NOMO-1 treated with dmso at 0.1 percent for 144 hours (cell line): ENCODE results near the gene LRRC26.
A peak's percentile ranks its signal among the peaks of the same experiment; 100 is the strongest.
"Not testable (repeated sequence)": the region's sequence is repeated elsewhere in the genome, so short reads cannot be mapped to it uniquely, and the experiment has no call there.

Experiments used
- DNase-seq: peaks from one replicate; lab custom pipeline; 2025; ENCODE audit not compliant: unreplicated experiment; lab: John Stamatoyannopoulos, UW

LRRC26 gene

DNA sequence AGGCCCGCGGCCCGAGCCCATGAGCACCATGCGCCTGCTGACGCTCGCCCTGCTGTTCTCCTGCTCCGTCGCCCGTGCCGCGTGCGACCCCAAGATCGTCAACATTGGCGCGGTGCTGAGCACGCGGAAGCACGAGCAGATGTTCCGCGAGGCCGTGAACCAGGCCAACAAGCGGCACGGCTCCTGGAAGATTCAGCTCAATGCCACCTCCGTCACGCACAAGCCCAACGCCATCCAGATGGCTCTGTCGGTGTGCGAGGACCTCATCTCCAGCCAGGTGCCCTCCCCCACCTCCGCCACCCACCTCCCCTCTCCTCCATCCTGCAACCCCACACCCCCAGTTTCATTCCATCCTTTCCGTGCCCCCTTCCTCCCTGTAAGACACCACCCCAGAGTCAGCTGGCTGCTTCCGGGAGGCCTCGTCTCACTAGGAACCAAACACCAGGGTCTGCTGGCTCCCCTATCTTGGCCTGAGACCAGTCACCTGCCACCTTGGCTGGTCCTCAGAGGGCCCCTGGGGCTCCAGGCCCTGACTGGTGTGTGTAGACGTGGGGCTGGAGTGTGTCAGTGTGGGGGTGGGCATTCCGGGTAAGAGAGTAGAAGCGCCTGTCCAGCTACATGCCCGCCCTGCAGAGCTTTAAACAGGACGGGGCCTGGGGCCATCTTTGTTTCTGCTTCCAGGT lies 30.2 kb downstream of the LRRC26 start:
- no peak for DNase-seq

DNA sequence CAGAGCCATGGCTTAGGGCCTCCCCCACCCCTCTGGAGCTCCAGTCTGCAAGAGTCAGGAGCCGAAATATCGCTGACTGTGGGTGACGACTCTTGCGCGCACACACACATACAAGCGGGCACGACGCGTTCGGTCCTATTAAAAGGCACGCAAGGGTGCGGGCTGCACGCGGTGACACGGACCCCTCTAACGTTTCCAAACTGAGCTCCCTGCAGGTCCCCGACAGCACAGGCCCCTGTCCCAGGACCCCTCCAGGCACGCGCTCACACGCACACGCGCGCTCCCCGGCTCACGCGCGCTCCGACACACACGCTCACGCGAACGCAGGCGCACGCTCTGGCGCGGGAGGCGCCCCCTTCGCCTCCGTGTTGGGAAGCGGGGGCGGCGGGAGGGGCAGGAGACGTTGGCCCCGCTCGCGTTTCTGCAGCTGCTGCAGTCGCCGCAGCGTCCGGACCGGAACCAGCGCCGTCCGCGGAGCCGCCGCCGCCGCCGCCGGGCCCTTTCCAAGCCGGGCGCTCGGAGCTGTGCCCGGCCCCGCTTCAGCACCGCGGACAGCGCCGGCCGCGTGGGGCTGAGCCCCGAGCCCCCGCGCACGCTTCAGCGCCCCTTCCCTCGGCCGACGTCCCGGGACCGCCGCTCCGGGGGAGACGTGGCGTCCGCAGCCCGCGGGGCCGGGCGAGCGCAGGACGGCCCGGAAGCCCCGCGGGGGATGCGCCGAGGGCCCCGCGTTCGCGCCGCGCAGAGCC lies 31.0 kb downstream of the LRRC26 start, which contains the start of gene GRIN1:
Gene GRIN1, plus strand, starts transcription at position 433 of the 746 bp plus-strand sequence. CDS start 333 bp downstream, outside the sequence.
- no peak for DNase-seq

DNA sequence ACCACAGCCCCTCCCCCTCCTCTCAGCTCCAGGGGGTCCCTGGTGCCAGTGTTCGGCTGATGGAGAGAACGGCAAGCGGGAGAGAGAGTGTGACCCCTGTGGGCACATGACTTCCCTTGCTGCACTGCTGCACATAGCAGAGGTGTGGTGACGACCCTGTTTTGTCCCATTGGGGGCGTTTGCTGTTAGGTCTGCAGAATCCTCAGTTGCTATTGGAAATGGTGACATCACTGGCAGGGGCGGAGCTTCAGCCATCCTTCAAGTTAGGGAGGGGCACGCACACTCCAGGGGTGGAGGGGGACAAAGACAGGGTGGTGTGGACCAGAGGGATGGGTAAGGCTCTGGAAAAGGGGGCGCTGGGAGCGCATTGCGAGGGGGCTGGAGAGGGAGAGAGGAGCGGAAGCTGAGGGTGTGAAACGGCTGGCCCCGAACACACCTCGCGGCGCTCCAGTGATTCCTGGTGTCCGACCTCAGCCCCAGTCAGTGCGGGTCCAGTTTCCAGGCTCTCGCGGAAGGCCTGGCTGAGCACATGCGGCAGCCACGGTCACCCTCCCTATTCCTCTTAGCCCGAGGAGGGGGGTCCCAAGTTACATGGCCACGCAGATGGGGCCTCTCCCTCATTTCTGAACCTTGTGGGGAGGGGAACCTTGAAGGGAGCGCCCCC lies 31.7 kb downstream of the LRRC26 start:
- no peak for DNase-seq

DNA sequence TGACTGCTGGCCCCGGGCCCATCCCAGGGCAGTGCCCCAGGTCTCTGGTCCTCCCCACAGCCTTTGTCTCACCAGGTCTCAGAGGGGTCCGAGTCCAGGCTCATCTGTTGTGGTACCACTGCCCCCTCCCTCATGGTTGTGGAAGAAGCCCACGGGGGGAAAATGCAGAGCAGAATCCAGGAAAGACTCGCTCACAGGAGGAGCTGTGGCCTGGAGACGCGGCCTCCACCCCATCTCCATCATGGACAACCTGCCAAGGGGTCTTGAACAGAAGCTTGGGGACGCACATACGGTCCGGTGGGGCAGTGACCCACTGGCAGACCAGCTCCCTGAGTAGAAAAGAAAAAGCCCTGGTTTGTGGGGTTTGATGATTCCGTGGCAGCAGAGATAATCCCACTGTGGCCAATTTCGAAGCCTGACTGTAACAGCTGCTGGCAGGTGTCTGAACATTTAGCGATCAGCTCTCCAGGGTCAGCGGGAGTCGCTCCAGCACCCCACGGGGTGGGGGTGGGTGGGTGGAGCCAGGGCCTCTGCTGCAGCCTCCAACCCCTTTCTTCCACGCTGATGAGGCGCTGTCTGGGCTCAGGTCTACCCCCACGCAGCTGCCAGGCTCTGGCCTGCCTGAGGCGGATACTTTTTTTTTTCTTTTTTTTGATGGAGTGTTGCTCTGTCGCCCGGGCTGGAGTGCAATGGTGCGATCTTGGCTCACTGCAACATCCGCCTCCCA lies 32.8 kb downstream of the LRRC26 start:
- no peak for DNase-seq

DNA sequence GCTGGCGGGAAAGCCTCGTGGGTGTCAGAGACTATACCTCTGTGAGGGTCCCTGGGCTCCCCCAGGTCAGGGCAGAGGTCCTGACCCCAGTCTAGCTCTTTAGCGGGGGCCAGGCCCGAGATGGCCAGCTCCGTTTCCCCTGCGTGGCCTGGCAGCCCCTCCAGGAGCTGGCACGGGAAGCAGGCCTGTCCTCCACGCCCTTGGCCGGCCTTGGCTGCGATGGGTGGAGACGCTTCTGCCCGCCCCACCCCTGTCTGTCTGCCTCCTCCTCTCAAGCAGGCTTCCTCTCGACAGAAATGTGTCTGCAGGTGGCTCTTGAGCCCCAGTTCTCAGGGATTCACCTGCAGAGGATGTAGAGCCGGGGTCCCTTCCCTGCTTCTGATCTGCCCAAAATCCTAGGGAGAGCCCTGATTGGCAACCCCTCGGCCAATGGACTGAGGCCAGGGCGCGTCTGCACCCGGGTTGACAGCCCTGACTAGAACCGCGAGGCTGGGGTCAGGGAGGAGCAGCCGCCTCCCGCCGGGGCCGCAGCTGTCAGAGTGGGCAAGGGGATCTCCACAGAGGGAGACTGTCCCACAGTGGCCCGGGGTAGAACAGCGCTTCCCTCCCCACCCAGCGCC lies 33.5 kb downstream of the LRRC26 start:
- no peak for DNase-seq

DNA sequence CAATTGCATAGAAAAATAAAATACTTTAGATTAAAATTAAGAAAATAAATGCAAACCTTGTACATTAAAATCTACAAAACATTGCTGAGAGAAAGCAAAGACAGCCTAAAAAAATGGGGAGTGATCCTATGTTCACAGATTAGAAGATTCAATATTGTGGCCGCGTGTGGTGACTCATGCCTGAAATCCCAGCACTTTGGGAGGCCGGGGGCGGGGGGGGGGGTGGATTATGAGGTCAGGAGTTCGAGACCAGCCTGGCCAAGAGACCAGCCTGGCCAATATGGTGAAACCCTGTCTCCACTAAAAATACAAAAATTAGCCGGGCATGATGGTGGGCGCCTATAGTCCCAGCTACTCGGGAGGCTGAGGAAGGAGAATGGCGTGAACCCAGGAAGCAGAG lies 34.7 kb downstream of the LRRC26 start:
- DNase-seq: not testable (repeated sequence)

DNA sequence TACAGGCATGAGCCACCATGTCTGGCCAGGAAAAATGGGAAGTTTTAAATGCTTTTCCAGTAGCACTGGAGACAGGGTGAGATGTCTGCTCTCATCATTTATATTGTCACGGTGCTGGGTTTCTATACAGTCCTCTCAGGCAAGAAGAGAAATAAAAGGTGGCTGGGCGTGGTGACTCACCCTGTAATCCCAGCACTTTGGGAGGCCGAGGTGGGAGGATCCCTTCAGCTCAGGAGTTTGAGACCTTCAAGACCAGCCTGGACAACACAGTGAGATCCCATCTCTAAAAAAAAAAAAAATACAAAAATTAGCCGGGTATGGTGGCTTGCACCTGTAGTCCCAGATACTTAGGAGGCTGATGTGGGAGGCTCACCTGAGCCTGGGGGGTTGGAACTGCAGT lies 35.7 kb downstream of the LRRC26 start:
- no peak for DNase-seq

DNA sequence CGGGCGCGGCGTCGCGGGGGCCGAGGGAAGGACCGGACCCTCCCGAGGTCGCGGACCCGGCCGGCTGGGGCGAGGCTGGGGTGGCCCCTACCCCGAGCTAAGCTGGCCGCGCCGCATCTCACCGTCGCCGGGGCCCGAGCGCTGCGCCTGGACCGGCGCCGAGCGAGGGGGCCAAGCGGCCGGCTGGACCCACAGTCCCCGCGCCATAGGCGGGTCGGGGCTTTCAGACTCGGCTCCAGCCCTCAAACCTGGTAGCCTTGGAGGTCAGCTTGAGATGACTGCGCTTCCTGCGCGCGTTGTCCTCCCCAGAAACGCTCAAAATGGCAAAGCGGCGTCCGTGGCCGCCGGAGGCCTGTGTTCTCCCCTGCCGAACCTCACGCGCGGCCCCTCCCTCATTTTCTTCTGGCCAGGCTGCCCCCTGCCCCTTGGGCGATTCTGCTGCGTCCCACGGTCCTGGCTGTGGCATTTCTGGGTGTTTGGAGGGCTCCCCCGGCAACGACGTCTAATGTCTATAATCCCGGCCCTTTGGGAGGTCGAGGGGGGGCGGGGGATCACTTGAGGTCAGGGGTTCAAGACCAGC lies 39.6 kb downstream of the LRRC26 start:
- DNase-seq: no peak

DNA sequence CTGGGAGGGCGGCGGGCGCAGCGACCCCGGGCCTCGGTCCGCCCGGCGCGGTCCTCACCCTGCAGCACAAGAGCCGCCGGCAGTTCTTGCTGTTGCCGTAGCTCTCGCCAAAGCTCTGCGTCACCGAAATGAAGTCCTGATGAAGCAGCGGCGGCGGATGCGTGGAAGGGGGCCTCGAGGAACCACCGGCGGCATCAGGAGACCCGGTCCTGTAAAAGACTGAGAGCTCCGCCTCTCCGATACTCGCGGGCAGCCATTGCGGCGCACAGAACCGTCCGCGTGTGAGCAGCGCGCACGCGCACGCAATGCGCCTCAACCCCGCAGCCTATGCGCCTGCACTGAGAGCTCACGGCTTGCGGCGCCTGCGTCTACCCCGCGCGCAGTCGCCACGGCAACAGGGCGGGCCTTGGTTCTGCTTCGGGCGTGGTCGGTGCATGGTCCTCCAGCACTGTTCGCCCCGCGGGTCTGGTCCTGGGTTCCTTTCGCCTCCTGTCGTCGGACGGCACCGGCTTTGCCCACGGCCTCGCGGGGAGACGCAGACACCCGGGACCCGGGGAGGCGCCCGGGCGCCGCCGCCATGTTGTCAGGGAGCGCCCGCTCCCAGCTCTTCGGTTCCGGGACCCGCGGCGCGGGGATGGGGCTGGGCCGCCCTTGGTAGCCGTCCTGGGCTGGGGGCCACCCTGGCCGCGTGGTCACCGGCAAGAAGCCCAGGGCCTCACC lies 40.2 kb downstream of the LRRC26 start:
- peak; percentile 92 for DNase-seq

DNA sequence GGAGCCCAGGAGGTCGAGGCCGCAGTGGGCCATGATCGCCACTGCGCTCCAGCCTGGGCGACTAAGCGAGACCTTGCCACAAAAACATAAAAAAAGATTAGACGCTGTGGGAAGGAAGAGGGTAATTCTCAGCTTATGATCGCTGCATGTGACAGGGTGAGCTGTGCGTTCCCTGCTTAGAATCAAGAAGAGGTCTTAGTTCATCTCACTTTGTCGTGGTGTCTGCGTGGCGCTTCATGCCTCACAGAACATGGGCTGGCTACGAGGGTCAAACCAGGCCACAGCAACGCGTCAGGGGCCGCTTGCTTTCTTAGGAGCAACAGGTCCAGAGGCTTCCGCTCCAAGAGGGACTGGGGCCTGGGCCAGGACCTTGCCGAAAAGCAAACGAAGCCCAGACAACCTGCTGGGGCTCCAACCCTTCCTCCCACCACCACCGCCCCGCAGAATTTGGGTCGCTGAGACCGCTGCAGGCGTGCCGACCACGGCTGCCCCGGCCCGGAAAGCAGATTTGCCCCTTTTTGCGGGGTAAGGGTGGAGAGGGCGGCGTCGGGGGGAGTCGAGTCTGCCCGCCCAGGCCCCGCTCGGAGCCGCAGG lies 40.9 kb downstream of the LRRC26 start:
- no peak for DNase-seq

DNA sequence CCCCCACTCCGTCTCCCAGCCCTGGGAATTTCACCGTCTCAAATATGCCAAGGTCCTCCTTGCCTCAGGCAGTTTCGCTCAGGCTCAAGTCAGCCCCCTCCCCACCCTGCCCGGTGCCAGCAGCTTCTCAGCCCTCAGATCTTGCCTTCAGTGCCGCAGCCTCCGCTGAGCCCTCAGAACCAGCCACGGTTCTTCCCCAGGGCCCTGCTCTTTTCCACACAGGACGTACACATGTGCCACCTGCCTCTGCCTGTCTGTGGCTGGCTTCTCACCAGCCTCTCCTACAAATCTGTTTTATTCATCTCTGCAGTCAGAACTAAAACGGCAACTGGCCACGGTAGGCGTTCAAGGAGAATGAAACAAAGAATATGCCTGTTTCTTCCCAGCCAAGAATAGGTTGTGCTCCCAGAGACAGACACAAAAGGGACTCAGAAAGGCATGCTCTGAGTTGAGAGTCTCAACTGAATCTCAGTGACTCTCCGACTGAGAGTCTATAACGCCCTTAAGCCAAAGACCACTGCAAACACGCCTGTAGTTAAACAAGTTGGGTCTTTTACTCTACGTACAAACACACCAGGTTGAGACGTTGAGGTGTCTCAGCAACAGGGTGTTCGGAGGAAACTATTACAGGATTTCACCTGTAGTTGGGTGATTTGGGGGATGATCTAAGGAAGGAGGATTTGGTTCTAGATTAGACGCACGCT lies 41.5 kb downstream of the LRRC26 start:
- no peak for DNase-seq

DNA sequence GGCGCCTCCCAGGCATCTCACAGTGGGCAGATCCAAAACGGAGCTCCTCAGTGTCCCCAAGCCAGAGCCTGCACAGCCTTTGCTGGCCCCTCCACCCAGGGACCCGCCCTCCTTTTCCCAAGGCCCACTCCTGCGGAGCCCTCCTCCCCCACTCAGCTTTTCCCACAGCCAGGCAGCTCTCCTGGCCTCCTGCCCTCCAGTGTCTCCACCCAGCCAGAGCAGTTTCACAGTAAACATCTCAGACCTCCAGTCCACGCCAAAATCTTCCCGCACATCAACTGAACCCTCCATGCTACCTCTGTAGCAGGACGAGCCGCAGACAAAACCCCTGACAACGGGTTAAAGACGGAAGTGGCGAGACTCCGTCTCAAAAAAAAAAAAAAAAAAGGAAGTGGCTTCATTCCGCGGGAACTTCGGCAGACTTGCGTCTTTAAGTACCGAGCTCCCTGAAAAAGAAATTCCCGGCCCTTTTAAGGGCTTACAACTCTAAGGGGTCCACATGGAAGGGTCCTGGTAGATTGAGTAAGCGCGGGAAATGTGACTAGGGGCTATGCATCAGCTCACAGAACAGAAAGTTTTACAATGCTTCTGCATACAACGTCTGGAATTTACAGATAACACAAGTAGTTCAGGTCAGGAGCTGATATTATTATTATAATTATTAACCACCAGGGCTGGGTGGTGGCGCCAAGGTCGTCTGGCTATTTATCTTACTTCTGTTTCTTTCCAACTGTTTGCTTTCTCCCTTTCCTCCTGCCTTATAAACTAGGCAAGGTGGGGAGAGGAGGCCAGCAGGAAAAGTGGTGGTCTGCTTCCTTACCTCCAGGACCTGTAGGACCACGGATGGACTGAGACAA lies 42.3 kb downstream of the LRRC26 start:
- peak; percentile 81 for DNase-seq

DNA sequence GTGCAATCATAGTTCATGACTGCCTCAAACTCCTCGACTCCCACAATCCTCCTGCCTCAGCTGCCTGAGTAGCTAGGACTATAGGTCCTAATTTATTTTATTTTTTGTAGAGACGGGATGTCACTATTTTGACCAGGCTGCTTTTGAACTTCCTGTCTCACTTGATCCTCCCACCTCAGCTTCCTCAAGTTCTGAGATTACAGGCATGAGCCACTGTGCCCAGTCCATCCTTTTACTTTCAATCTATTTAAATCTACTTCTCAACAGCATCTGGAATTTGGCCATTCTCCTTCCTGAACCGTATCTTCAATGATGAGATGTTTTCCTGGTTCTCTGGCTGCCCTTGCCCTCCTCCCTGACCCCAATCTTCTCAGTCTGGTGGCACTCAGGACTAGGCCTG lies 43.1 kb downstream of the LRRC26 start:
- no peak for DNase-seq

DNA sequence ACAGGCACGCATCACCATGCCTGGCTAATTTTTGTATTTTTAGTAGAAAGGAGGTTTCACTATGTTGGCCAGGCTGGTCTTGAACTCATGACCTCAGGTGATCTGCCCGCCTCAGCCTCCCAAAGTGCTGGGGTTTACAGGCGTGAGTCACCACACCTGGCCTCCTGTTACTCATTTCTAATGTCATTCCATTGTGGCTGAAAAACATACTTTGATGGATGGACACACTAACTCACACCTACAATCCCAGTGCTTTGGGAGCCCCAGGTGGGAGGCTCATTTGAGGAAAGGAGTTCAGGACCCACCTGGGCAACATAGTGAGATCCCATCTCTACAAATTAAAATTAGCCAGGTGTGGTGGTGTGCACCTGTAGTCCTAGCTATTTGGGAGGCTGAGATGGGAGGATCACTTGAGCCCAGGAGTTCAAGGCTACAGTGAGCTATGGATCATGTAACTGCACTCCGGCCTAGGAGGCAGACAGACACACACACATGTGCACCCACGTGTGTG lies 45.8 kb downstream of the LRRC26 start:
- not testable (repeated sequence) for DNase-seq

DNA sequence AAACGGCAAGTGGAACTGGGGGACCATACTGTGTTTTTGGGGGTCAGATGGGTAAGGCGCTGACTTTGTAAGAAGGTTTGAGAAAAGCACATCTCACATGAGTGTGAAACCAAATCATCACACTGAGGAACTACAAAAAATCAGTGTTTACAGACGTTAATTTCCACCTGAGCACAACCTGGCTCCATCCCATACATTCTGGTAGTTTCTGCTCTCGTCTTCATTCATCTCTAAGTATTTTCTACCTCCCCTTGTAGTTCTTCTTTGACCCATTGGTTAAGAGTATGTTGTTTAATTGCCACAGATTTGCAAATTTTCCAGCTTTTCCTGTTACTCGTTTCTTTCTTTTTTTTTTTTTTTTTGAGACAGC lies 46.4 kb downstream of the LRRC26 start:
- DNase-seq: no peak

DNA sequence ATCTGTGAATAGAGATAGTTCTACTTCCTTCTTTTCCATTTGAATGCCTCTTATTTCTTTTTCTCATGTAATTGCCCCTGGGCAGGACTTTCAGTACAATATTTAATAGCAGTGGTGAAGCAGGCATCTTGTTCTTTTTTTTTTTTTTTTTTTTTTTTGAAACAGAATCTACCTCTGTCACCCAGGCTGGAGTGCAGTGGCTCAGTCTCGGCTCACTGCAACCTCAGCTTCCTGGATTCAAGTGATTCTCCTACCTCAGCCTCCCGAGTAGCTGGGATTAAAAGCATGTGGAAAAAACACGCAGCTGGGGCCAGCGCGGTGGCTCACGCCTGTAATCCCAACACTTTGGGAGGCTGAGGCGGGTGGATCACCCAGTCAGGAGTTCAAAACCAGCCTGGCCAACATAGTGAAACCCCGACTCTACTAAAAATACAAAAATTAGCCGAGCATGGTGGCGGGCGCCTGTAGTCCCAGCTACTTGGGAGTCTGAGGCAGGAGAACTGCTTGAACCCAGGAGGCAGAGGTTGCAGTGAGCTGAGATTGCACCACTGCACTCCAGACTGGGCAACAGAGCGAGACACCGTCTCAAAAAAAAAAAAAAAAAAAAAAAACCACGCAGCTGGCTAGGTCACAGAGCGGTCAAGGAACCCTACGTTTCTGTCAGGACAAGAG lies 46.9 kb downstream of the LRRC26 start:
- not testable (repeated sequence) for DNase-seq
